ENCODE results near the gene FZD2. TPM values are rescaled to one million over a fixed set of nuclear protein-coding genes. Genes with fewer than 3 reads are reported as not detected.

The FZD2 gene
- total RNA-seq, 1 donor from 2014 or later, result 56.6 TPM

GRCh38 chr17:44552361-44552760 is 4.9 kb upstream of the FZD2 start:
- Mint-ChIP-seq H3K4me1 (peaks cover 58% of the 10 kb centered on the region), H3K36me3 (no peaks in the 10 kb centered on the region), H3K27me3 (ENCODE audit: insufficient read depth, low read depth) (peaks cover 6% of the 10 kb centered on the region), H3K9me3 (no peaks in the 10 kb centered on the region), H3K27ac (peak overlapping the region; percentile 8), H3K4me3 (peak overlapping the region; percentile 6)
- Histone ChIP-seq H3F3A (ENCODE audit: low read depth) (peaks cover 70% of the 10 kb centered on the region), H3K9ac (no peak overlapping the region), H2AFZ (replicated peaks) (no peak overlapping the region), H3K27ac (no peak overlapping the region), H3K9me3 (ENCODE audit: low read depth) (no peaks in the 10 kb centered on the region), H4K20me1 (ENCODE audit: low read depth) (no peaks in the 10 kb centered on the region), H3K36me3 (no peaks in the 10 kb centered on the region), H3K4me1 (peaks cover 60% of the 10 kb centered on the region), H3K4me3 (no peak overlapping the region), H3K79me2 (ENCODE audit: low read depth) (peaks cover 5% of the 10 kb centered on the region), H3K4me2 (no peak overlapping the region), H3K27me3 (no peaks in the 10 kb centered on the region)
- TF ChIP-seq EZH2 (IDR thresholded peaks at IDR 0.05) (no peak), EZH2phosphoT487 (IDR thresholded peaks at IDR 0.05) (no peak)
- TF ChIP-seq, protein P1, sequence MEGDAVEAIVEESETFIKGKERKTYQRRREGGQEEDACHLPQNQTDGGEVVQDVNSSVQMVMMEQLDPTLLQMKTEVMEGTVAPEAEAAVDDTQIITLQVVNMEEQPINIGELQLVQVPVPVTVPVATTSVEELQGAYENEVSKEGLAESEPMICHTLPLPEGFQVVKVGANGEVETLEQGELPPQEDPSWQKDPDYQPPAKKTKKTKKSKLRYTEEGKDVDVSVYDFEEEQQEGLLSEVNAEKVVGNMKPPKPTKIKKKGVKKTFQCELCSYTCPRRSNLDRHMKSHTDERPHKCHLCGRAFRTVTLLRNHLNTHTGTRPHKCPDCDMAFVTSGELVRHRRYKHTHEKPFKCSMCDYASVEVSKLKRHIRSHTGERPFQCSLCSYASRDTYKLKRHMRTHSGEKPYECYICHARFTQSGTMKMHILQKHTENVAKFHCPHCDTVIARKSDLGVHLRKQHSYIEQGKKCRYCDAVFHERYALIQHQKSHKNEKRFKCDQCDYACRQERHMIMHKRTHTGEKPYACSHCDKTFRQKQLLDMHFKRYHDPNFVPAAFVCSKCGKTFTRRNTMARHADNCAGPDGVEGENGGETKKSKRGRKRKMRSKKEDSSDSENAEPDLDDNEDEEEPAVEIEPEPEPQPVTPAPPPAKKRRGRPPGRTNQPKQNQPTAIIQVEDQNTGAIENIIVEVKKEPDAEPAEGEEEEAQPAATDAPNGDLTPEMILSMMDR (IDR thresholded peaks at IDR 0.05), result no peak
- DNase-seq (ENCODE audit: low spot score), result no peak

DNA sequence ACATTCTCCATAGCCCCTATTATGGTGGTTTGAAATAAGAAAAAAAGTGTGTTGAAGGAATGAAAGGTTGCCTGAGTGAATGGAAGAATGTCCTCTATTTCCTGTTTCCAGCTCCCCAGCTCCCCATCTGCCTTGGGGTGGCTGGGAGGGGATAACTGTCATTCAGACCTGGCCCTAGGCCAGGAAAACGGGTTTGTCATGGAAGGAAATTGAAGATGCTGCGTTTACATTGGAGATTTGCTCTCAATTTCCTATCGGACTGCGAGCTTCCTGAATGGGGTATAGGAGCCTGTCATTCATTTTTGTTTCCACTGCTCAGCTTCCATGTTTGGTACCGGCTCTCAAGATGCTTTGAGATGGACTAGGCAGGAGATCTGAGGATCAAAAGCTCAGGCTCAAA is 2.2 kb upstream of the FZD2 start:
- peak overlapping the region; percentile 99 for H3K27ac ChIP-seq
- H2AFZ ChIP-seq (replicated peaks), result no peak overlapping the region
- peak overlapping the region; percentile 98 for H3K4me2 ChIP-seq
- no peaks in the 10 kb centered on the region for H3K36me3 ChIP-seq
- no peak for DNase-seq (ENCODE audit: low spot score)
- peaks cover 51% of the 10 kb centered on the region for H3K4me1 Mint-ChIP-seq
- no peak overlapping the region for H3K9ac ChIP-seq
- H4K20me1 ChIP-seq (ENCODE audit: low read depth), result peaks cover 25% of the 10 kb centered on the region
- H3F3A ChIP-seq (ENCODE audit: low read depth), result peaks cover 69% of the 10 kb centered on the region
- peaks cover 31% of the 10 kb centered on the region for H3K79me2 ChIP-seq (ENCODE audit: low read depth)
- peaks cover 7% of the 10 kb centered on the region for H3K36me3 Mint-ChIP-seq
- H3K4me3 ChIP-seq, result peak overlapping the region; percentile 95
- peaks cover 33% of the 10 kb centered on the region for H3K4me1 ChIP-seq
- TF ChIP-seq EZH2phosphoT487 (IDR thresholded peaks at IDR 0.05), result no peak
- no peak for TF ChIP-seq EZH2 (IDR thresholded peaks at IDR 0.05)
- TF ChIP-seq, protein P1 (IDR thresholded peaks at IDR 0.05), result no peak
- H3K27me3 ChIP-seq, result no peaks in the 10 kb centered on the region
- peak overlapping the region; percentile 94 for H3K4me3 Mint-ChIP-seq
- no peaks in the 10 kb centered on the region for H3K9me3 Mint-ChIP-seq
- H3K9me3 ChIP-seq (ENCODE audit: low read depth), result no peaks in the 10 kb centered on the region
- H3K27ac Mint-ChIP-seq, result peak overlapping the region; percentile 100
- peaks cover 10% of the 10 kb centered on the region for H3K27me3 Mint-ChIP-seq (ENCODE audit: insufficient read depth, low read depth)

DNA sequence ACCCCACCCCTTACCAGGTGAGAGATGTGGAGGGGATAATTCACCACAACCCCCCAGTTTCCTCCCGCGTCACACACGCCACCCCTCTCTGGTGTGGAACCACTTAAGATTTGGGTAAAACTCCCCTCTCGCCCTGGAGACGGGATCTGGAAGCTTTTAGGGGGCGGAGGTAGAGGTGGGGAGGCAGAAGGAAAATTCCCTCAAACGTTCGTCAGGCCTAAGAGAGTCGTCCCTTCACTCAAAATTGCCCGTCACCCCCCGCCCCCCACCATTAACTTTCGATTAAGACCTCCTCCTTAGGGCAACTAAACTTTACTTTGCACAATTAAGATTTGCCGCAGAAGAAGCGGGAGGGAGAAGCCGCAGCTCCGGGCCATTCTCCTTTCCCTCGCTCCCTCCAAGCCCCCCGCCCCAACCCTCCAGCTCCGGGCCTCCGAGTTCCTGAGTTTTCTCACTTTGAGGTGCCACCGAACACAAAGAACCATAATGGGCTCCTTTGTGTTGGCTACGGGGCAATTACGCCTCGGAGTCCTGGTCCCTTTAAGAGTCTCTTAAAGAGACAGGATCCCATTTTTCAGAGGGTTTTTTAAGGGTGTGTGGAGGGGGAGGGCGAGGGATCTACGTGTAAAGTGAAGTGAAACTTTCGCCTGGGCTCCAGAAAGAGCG is 985 bp upstream of the FZD2 start:
- peaks cover 37% of the 10 kb centered on the region for H4K20me1 ChIP-seq (ENCODE audit: low read depth)
- DNase-seq (ENCODE audit: low spot score), result peak; percentile 98
- H3K4me3 ChIP-seq, result peak overlapping the region; percentile 95
- Mint-ChIP-seq H3K4me3 (peak overlapping the region; percentile 94), H3K27me3 (ENCODE audit: insufficient read depth, low read depth) (peaks cover 8% of the 10 kb centered on the region), H3K4me1 (peaks cover 59% of the 10 kb centered on the region), H3K9me3 (no peaks in the 10 kb centered on the region), H3K36me3 (peaks cover 8% of the 10 kb centered on the region), H3K27ac (peak overlapping the region; percentile 100)
- peaks cover 43% of the 10 kb centered on the region for H3K79me2 ChIP-seq (ENCODE audit: low read depth)
- H3K9me3 ChIP-seq (ENCODE audit: low read depth), result no peaks in the 10 kb centered on the region
- peaks cover 73% of the 10 kb centered on the region for H3F3A ChIP-seq (ENCODE audit: low read depth)
- H3K4me2 ChIP-seq, result peak overlapping the region; percentile 98
- no peaks in the 10 kb centered on the region for H3K27me3 ChIP-seq
- peak overlapping the region; percentile 99 for H3K27ac ChIP-seq
- peak overlapping the region; percentile 19 for H2AFZ ChIP-seq (replicated peaks)
- H3K9ac ChIP-seq, result peak overlapping the region; percentile 71
- H3K36me3 ChIP-seq, result no peaks in the 10 kb centered on the region
- H3K4me1 ChIP-seq, result peaks cover 35% of the 10 kb centered on the region
- TF ChIP-seq, protein P1 (IDR thresholded peaks at IDR 0.05), result no peak
- TF ChIP-seq EZH2 (IDR thresholded peaks at IDR 0.05) (no peak), EZH2phosphoT487 (IDR thresholded peaks at IDR 0.05) (no peak)
